HG03520 (cell line): ENCODE data around the gene NIPAL4.

ENCODE experiments used
- ATAC-seq: cut with Tn5 transposase; IDR thresholded peaks from one replicate; pipeline ENCODE4 v1.9.1; 2021; ENCODE audit warnings: mild to moderate bottlenecking, moderate library complexity; ENCODE audit not compliant: unreplicated experiment

Gene NIPAL4

GRCh38 chr5:157485340-157485739, 25.3 kb downstream of the NIPAL4 start:
- ATAC-seq, result no peak

DNA sequence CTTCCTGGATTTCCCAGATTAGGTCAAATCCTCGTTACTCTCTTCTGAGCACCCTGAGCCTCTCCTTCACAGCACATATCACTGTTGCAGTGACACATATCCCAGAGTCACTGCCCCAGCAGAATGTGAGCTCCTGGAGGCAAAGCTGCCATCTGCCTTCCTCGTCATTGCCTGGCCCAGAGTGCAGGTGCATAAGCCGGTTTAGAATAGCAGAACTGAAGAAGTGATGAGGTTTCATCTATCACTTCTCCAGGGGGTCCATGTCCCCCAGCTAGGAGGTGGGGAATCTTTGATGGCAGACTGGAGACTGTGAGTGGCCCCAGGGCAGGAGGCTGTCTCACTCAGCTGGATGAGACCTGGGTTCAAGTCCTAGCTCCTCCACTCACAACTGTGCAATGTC, 25.8 kb downstream of the NIPAL4 start:
- ATAC-seq, result no peak

DNA sequence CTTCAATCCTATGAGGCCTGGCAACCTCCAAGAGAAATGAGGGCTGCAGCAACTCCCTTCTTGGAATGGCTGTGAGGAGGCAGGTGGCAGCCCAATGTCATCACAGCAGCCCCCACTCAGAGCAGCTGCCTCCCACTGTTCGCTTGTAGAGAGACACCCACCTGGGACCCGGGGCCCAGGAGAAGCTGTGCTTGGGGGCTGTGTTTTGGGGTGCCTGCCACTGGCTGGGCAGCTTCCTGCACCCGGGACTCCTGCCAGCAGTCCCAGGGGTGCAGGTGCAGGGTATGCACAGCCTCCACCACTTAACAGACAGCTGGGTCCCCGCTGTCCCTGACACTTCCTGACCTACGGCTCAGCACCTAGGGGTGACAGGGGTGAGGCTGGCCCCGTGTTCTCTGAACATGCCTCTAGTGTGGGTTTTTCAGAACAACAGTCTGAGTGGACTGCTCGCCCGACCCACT, 26.2 kb downstream of the NIPAL4 start:
- ATAC-seq, result no peak

- ATAC-seq, result no peak
These were observed 26.8 kb downstream of the NIPAL4 start for GRCh38 chr5:157486861-157487260.

DNA sequence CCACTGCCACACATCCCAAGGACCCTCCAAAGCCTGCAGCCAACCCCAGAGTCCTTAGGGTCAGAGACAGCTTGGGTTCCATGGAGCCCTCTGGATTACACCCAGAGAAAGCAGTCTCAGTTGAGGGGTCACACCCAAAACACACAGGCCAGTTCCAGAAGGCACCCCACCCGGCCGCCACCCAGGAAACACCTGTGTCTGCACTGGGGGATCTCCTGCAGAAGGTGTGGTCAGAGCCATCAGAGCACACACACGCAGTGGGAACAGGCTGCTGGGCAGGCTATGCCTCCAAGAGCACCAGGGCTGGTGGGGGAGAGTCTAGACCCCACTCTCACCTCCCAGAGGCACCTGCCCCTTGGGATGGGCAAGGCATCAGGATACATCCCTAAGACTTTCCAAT, 27.3 kb downstream of the NIPAL4 start:
- no peak for ATAC-seq

- ATAC-seq, result no peak
These were observed 31.5 kb downstream of the NIPAL4 start for GRCh38 chr5:157491471-157491995.

DNA sequence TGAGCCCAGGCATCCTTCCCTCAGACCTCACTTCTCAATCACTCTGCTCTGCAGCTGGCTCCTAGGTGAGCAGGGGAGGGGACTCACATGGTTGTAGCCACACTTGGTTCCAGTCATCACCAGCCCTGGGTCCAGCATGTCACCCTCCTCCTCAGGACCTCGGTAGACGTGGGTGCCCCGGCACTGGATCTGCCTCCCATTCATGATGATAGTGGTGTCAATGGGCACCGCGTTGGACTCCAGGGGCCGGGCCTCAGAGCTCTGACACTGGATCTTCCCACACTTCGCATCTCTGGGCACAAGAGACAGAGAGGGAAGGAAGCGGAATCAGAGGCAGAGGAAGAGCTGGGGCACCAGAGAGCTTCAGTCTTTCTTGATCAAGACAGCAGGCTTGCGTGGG, 32.9 kb downstream of the NIPAL4 start:
- ATAC-seq, result no peak

GRCh38 chr5:157494178-157494832, 34.3 kb downstream of the NIPAL4 start:
- ATAC-seq, result no peak

GRCh38 chr5:157496864-157497263, 36.9 kb downstream of the NIPAL4 start:
- no peak for ATAC-seq

- ATAC-seq, result no peak
These were observed 38.0 kb downstream of the NIPAL4 start for GRCh38 chr5:157497875-157498611.

GRCh38 chr5:157502143-157502647, 42.2 kb downstream of the NIPAL4 start:
- ATAC-seq, result peak; percentile 79

GRCh38 chr5:157504053-157504452, 44.0 kb downstream of the NIPAL4 start:
- ATAC-seq, result no peak

- ATAC-seq, result no peak
These were observed 45.5 kb downstream of the NIPAL4 start for GRCh38 chr5:157505496-157505895.

DNA sequence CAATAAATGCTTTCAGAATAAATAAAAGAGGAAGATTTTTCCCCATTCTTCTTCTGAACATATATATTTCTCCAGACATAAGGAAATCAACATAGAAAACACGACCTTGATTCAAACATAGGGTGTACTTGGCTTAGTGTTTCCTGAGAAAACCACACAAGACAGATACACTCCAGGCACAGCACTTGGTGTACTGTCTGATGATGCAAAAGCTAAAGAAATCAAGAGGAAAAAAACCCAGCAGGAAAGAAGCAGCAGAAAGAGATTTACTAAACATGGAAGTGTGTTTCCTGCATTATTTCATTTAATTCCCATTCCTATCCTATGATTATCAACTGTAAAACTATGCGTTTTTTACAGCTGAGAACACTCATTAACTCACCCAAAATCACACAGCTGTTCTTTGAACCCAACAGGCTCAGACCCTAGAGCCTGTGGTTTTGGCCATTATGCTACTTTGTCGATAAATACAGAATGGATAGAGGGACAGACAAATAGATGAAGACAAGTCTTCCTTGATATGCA, 46.1 kb downstream of the NIPAL4 start:
- no peak for ATAC-seq

DNA sequence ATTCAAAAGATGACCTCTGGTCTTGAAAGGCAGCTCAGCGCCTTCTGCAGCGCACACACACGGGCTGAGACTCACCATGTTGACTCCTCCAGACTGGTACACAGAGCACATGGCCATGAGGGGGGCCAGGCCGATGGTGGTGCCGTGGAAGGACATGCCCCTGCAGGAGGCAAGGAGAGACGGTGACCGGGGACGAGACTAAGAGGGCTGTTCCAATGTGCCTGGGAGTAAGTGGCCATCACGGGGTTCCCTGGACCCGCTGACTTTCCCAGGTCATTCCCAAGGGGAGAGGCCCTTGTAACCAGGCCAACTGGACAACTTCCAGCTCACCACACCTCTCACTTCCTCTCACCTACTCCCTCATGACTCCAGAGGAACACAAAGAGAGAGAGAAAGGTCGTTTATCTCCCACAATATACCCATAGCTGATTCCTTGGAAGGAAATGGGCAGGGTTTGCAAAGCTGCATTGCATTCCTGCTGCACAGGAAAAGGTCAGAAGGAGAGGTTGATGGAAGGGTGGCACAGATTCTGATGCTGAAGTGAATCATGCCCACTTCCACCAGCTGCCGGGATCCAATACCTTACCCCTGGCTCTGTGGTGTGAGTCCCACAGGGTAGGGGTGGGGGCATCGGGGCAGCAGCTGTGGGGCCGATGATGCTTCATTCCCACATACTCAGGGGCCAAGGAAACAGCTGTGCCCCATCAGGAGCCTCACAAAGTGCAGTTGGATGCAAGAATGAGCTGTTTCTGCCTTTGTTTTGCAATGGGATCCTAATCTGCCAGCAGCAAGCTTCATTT, 47.2 kb downstream of the NIPAL4 start:
- no peak for ATAC-seq

DNA sequence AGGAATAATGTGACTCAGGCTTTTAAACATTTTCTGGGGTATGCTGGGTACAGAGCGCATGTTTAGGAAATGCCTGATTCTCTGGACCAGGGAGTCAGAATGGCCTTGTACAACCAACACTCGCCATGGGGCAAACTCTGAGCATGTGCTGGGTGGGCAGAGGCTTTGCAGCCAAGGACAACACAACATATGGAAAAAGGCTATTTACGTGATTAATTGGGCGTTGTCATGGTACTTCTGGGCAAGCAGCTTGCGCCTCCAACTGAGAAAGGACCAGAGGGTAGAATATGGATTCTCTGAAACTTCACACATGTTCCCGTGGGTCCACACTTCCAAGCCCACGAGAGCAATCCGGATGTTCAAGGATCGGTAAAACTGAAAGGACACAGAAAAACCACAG, 49.1 kb downstream of the NIPAL4 start:
- no peak for ATAC-seq

DNA sequence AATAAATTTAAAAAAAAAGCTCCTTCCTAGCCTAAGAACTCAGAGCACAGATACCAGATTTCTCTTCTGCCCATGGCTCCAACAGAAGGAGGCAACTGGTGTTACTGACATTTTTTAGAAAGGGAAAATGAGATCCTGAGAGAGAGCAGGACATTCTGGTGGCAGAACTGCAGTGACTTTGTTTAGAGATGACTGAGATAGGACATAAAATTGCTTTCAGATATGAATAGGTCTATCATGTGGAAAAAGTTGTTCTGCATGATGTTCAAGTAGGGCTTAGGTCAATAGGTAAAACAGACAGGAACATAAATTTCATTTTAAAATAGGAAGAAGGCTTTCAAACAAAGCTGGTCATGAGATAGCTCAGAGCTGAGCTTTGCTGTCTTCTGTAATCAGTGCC, 49.6 kb downstream of the NIPAL4 start:
- ATAC-seq, result no peak

- ATAC-seq, result no peak
These were observed 50.7 kb downstream of the NIPAL4 start for GRCh38 chr5:157510682-157511081.

DNA sequence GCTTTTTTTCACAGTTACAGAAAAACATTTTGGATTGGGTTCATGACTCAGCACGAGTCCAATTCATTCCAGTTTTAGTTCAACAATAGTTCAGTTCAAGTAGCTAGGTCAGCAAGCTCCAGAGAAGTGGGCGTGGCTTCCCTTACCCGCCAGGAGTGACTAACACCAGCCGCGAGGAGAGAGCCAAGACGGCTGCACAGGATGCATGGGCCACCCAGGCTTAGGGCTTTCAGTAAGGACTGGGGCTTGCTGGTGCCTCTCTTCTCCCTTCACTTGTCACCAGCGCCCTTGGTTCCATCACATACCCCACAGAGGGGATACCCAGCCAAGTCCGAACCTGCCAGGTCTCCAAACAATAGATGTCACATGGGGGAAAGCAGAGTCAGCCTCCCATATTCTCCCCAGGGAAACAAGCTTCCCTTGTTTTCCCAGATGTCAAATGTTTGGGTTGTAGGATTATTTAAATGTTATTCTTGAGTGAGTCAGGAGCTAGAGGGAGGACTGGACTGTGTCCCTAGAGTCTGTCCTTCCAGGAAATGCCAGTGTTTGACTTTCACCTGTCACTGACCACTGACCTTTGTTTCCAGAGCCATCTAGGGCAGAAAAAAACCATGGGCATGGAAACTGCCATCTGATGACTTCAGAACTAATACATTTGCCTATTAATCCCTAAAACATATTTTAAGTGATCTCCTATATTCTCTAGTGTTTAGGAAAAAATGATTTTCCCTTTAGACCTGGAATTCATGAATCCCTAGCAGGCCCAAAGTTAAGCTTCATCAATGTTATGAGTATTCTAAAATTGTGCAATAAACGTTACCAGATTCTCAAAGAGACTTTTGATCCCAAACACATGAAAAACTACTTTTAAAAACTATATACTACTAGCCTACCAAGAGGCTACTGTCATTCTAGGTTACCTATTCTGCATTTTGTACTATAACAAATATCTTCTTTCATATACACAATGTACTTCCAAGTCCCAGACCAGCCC, 51.9 kb downstream of the NIPAL4 start:
- no peak for ATAC-seq

GRCh38 chr5:157513182-157513581, 53.2 kb downstream of the NIPAL4 start:
- no peak for ATAC-seq
